Choroid plexus epithelial cell (primary cell): ENCODE measurements around the gene TMEM190.
"Not testable (repeated sequence)": the region's sequence is repeated elsewhere in the genome, so short reads cannot be mapped to it uniquely, and the experiment has no call there.

ENCODE experiments used
- DNase-seq: peaks from one replicate; pipeline ENCODE4 v3.0.0-alpha.2; 2010; ENCODE audit warnings: low read depth
- H3K4me3 ChIP-seq: 2 replicates; pipeline ENCODE4 v1.5.1; 2011; ENCODE audit warnings: low read depth, mild to moderate bottlenecking, control low read depth, low read length, moderate library complexity
- CTCF ChIP-seq: conservative IDR thresholded peaks from 2 replicates; pipeline ENCODE4 v1.5.1; 2011; ENCODE audit warnings: low read depth, mild to moderate bottlenecking, control low read depth, inconsistent platforms, low read length, moderate library complexity

TMEM190 gene

GRCh38 chr19:55407800-55408532 is 31.3 kb downstream of the TMEM190 start:
- no peak for TF ChIP-seq CTCF

DNA sequence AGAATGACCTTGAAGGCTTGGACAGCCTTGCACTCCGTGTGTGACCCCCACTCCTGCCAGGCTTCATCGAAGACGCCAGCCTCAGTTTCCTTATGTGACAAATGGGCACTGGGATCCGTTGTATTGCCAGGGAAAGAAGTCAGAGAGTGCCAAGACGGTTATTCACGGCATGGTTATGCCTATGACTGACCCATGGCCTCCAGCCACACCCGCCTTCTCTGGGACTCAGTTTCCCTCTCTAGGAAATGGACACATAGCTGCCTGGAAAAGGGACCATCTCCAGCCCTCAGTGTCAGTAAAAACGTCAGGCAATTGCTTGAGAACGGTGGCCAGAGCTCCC is 31.9 kb downstream of the TMEM190 start:
- peak overlapping the region; percentile 60 for H3K4me3 ChIP-seq
- no peak for TF ChIP-seq CTCF
- DNase-seq, result no peak

More at GRCh38 chr19:55407800-55408532, 31.3 kb downstream of the TMEM190 start:
- peak; percentile 100 for DNase-seq
- peak overlapping the region; percentile 87 for H3K4me3 ChIP-seq

DNA sequence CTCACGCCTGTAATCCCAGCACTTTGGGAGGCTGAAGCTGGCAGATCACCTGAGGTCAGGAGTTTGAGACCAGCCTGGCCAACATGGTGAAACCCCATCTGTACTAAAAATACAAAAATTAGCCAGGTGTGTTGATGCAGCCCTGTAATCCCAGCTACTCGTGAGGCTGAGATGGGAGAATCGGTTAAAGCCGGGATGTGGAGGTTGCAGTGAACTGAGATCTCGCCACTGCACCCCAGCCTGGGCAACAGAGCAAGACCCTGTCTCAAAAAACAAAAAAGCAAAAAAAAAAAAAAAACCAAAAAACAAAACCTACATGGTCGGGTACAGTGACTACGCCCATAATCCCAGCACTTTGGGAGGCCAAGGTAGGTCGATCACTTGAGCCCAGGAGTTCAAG is 32.6 kb downstream of the TMEM190 start:
- not testable (repeated sequence) for H3K4me3 ChIP-seq, DNase-seq

GRCh38 chr19:55410168-55410567 is 33.5 kb downstream of the TMEM190 start:
- TF ChIP-seq CTCF, result no peak
- no peak overlapping the region for H3K4me3 ChIP-seq
- DNase-seq, result no peak

DNA sequence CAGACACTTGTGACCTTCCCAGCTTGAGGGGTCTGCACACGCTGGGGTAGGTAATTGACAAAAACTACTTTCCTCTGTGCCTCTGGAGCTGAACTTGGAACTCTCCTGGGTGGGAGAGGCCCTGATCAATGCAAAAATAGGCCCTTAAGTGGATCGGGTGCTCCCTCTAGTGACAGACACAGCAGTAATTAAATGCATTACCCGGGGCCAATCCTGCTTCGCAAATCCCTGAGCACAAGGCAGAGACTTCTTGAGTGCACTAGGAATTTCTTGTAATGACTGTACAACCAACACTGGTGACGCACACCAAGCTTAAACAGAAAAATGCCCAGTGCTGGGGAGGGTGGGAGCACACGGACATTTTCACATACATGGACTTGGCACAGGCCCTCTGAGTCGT is 41.6 kb downstream of the TMEM190 start:
- H3K4me3 ChIP-seq, result no peak overlapping the region
- DNase-seq, result peak; percentile 92
- TF ChIP-seq CTCF, result peak; percentile 91

GRCh38 chr19:55419103-55419502 is 42.5 kb downstream of the TMEM190 start:
- no peak overlapping the region for H3K4me3 ChIP-seq
- no peak for DNase-seq
- TF ChIP-seq CTCF, result no peak

GRCh38 chr19:55419624-55420236 is 43.1 kb downstream of the TMEM190 start:
- no peak for TF ChIP-seq CTCF
- no peak for DNase-seq
- H3K4me3 ChIP-seq, result no peak overlapping the region

DNA sequence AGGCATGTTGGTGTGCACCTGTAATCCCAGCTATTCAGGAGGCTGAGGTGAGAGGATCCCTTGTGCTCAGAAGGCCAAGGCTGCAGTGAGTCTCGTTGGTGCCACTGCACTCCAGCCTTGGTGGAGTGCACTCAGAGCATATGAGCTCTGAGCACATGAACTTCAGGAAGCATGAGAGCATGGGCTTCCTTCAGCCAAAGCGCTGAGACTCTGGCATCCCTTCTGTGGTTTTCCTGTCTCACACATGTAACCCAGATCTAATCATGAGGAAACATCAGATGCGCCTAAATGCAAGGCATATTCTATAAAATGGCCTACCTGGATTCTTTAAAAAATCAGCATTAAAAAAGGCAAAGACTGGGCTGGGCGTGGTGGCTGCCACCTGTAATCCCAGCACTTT is 44.7 kb downstream of the TMEM190 start:
- not testable (repeated sequence) for H3K4me3 ChIP-seq, DNase-seq
